Left colon (tissue), 2 donors: ENCODE results near the gene RASSF4. TPM values are rescaled to one million over a fixed set of nuclear protein-coding genes. Genes with fewer than 3 reads are reported as not detected.

Experiments
- ATAC-seq: fragments of 200-7000 bp; cut with Tn5 transposase; one replicate; pipeline ENCODE4 v1.9.1; 2020; ENCODE audit warnings: mild to moderate bottlenecking, moderate library complexity
- DNase-seq, 2 donors: peaks; one replicate each; pipeline ENCODE4 v3.0.0-alpha.2; 2020
- intact Hi-C, 2 donors: fragments of 100-400 bp; cut with DNase I in 1 of 2; cut with micrococcal nuclease in 1 of 2; formaldehyde crosslinking; loops; one replicate each; pipeline versions ENCODE4 v1.11.2 to v1.14.0; 2022; cut with DNase I, micrococcal nuclease
- total RNA-seq, 2 donors: library from RNA; stranded (reverse); fragmentation: NEBNext Ultra II Directional; extraction: Animal tissue kit (Norgen Biotek cat#: 25700); gene quantifications; one replicate each; pipeline ENCODE4 v1.2.1, GENCODE V29; 2021
- donor health status: DM: no; HTN: no; CAD: no.
- donor health status: DM: yes; HTN: yes; CAD: no.

Gene RASSF4
- total RNA-seq, 2 donors from 2014 or later: 29.4 to 44.7 TPM

- intact Hi-C loops: no loop called here
- DNase-seq (no peak), ATAC-seq (no peak)
Observed at GRCh38 chr10:44925811-44926750, 33.5 kb upstream of the RASSF4 start.

- no peak for ATAC-seq
- intact Hi-C loops: no loop called here
- no peak for DNase-seq
Observed at GRCh38 chr10:44926751-44927351, 32.8 kb upstream of the RASSF4 start.

GRCh38 chr10:44927352-44927751, 32.2 kb upstream of the RASSF4 start:
- ATAC-seq (no peak), DNase-seq (no peak)

GRCh38 chr10:44928462-44928861, 31.1 kb upstream of the RASSF4 start:
- DNase-seq: no peak
- no peak for ATAC-seq
- intact Hi-C loops: no loop called here

More at GRCh38 chr10:44927352-44927751, 32.2 kb upstream of the RASSF4 start:
- intact Hi-C loops: no loop called here

GRCh38 chr10:44929356-44930255, 30.0 kb upstream of the RASSF4 start:
- intact Hi-C loops: loop anchor here in 1 of 2 donors (5.0 kb wide), 1 partner anchor 48 kb away; the partner anchor contains the start of gene DEPP1
- no peak for DNase-seq
- ATAC-seq: peak; percentile 19

GRCh38 chr10:44930904-44931620, 28.5 kb upstream of the RASSF4 start:
- DNase-seq (no peak), ATAC-seq (no peak)
- intact Hi-C loops: loop anchor here in 1 of 2 donors (5.0 kb wide), 1 partner anchor 46 kb away; the partner anchor contains the start of gene DEPP1

GRCh38 chr10:44931621-44932516, 27.7 kb upstream of the RASSF4 start:
- intact Hi-C loops: loop anchor here in 1 of 2 donors (5.0 kb wide), 1 partner anchor 45 kb away; the partner anchor contains the start of gene DEPP1
- peak; percentile 0 for ATAC-seq
- no peak for DNase-seq

- ATAC-seq (peak; percentile 85), DNase-seq (peak; percentile 82 to 97)
- intact Hi-C loops: loop anchor here in 1 of 2 donors (5.0 kb wide), 1 partner anchor 45 kb away; the partner anchor contains the start of gene DEPP1
Observed at GRCh38 chr10:44932517-44933450, 26.8 kb upstream of the RASSF4 start.

- intact Hi-C loops: loop anchor here in 1 of 2 donors (5.0 kb wide), 1 partner anchor 44 kb away; the partner anchor contains the start of gene DEPP1
- ATAC-seq (no peak), DNase-seq (no peak)
Observed at GRCh38 chr10:44933451-44934321, 25.9 kb upstream of the RASSF4 start.

- DNase-seq (no peak), ATAC-seq (no peak)
- intact Hi-C loops: loop anchor here in 1 of 2 donors (5.0 kb wide), 1 partner anchor 43 kb away; the partner anchor contains the start of gene DEPP1
Observed at GRCh38 chr10:44934416-44935200, 25.0 kb upstream of the RASSF4 start.

- intact Hi-C loops: no loop called here
- ATAC-seq: no peak
- no peak for DNase-seq
Observed at GRCh38 chr10:44935201-44935965, 24.2 kb upstream of the RASSF4 start.

GRCh38 chr10:44935966-44936295, 23.7 kb upstream of the RASSF4 start:
- no peak for ATAC-seq
- intact Hi-C loops: no loop called here
- no peak for DNase-seq

- DNase-seq (no peak), ATAC-seq (no peak)
- intact Hi-C loops: no loop called here
Observed at GRCh38 chr10:44936314-44936975, 23.2 kb upstream of the RASSF4 start.
